Hematopoietic multipotent progenitor cell treated with erythropoietin and hydrocortisone succinate and interleukin-3 and kit ligand, for 8 days (in vitro differentiated cells): ENCODE measurements around the gene MAPKAP1.

ENCODE experiments used
- DNase-seq: peaks from one replicate; pipeline ENCODE4 v3.0.0-alpha.2; 2015

The MAPKAP1 gene

DNA sequence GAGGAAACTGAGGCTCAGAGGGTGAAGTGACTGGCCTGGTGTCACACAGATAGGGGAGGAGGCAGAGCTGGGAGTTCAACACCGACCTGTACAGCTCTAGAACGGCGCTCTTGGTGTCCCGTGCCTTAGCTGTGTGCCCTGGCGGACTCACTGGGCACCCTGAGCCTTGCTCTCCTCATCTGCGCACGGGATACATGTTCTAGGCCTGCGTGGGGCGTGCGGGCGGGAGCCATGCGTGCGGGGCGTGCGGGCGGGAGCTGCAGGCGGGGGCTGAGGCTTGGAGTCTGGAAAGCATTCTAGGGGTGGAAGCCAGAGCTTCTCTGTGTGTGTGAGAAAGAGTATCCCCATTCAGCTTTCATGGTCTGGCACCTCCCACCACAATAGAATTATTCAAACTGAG, 280.1 kb downstream of the MAPKAP1 start:
- no peak for DNase-seq

DNA sequence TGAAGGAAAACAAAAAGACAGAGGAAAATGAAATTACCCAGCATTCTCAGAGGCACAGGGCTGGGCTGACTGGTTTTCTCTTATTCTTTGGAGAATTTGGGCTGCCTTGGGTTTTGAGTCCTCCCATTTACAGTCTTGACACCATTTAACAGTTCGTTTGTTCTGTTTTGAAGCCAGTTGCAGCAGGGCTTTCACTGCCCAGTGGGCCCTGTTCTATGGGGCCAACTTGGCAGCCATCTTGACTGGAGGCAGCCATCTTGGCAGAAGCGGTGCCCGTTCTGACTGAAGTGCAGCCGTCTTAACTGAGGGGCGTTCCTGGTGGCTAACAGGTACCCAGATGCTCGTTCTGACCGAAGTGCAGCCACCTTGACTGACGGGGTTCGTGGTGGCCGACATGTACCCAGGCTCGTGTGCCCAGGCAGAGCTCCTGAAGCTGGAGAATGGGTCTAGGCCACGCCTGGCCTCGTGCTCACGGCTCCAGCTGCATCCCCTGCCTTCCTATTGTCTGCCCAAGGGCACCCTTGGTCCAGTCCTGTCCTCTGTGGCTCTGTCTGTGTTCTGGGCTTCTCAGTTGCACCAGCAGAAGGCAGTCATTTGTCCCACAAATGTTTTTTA, 281.0 kb downstream of the MAPKAP1 start:
- no peak for DNase-seq

DNA sequence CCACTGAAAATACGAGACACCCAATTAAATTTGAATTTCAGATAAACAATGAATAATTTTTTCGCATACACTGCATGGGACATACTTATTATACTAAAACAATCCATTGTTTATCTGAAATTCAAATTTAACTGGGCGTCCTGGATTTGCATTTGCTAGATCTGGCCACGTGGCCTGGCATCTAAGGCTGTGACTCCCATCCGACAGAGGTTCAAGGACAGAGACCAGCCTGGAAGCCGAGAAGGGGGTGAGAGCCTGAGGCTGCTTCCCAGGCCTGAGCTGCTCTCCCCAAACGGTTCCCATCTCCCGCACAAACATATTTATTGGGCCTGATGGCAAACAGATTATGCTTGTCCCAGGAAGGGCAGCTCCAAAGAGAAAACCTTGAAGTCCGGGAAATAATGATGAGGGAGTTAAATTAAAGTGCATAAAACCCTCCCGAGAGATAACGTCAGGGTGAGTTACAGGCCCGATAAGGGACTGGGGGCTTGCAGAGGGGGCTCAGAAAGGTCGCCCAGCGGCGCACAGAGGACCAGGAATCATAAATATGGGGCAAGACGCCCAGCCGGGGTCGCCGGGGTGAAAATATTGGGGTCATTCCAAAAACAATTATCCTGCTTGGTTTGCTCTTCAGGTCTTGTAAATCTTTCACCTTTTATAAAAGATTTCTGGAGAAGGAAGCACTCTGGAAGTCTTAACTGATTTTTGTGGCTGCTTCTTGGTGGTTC, 281.7 kb downstream of the MAPKAP1 start:
- no peak for DNase-seq

DNA sequence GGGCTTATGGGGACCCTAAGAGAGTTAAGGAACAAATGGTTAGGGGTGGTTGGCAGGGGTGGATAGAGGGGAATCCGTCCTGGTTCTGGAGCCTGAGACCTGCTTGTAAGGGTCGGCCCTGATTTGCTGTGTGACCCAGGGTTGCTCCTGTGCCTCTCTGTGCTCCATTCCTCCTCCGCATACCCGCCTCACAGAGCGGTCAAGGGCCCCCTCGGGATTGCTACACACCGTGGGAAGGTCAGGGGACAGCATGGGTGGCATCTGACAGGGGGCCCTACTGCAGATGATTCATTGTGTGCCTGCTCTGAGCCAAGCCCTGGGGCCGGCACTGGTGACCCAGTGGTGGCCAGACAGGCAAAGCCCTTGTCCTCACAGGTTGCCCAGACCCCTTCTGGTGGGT, 283.0 kb downstream of the MAPKAP1 start:
- no peak for DNase-seq

DNA sequence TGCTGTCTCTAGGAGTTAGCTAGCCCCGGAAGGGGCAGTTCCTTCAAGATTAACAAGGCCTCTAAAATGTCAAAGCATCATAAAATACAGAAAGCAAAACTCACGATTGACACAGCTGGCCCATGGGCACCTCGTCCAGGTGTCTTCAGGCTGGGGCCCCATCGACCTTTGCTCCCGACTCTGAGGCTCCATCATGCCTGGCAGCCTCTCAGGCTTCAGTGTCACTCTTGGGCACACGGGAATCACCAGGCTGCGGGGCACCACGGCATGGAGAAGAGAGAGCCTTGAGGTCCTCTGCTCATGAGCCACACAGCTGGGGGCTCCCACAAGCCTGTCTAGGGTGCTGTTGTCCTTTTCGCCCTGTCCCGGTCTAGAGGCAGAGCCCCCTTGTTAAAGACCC, 284.2 kb downstream of the MAPKAP1 start:
- no peak for DNase-seq

DNA sequence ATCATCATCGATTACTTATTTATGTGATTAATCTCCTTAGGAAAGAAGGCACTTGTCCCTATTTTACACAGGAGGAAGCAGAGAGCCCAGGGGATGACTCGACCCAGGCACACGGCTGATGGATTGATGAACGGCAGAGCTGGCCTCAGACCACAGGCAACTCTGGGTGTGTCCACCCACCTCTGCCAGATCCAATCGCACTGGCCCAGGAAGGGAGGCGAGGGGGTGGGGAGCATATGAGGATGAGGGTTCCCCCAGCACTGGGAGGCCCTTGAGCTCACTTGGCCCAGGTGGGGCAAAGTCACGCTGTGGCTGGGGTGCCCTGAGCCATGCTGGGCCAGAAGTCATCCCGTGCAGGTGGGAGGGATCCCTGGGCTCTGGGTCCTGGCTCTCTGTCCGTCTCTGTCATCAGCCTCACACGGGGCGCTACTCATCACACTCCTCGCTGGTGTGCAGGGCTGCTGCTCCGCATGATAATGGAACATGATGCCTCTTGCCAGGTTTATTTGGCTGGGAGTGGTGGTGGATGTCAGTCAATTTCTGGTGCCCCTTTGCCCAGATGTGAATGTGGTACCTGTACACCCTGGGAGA, 285.3 kb downstream of the MAPKAP1 start:
- DNase-seq, result no peak

DNA sequence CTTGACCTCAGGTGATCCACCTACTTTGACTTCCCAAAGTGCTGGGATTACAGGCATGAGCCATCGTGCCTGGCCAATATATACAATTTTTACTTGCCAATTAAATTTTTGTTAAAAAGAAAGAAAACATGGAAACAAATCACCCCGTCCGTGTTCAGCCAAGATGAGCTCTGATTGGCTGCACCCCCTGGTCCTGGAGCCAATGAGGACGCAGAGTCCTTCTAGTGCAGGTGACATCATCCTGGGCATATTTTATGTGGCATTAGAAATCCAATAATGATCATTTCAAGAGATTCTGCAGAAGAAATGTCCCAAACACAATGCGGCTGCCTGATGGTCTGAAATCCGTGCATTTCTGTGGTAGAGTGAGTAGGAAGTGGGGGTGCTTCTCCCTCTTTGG, 285.8 kb downstream of the MAPKAP1 start:
- DNase-seq, result no peak

DNA sequence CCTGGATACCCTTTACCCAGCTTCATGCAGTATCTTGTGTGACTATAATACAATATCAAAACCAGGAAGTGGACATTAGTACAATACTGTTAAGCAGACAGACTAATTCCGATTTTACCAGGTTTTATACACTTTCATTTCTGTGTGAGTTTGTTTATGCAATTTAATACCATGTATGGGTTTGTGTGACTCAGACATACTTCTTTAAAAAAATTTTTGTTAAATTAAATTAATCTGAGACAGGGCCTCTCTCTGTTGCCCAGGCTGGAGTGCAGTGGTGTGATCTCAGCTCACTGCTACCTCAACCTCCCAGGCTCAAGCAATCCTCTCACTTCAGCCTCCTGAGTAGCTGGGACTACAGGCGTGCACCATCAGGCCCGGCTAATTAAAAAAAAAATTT, 288.6 kb downstream of the MAPKAP1 start:
- DNase-seq, result no peak

DNA sequence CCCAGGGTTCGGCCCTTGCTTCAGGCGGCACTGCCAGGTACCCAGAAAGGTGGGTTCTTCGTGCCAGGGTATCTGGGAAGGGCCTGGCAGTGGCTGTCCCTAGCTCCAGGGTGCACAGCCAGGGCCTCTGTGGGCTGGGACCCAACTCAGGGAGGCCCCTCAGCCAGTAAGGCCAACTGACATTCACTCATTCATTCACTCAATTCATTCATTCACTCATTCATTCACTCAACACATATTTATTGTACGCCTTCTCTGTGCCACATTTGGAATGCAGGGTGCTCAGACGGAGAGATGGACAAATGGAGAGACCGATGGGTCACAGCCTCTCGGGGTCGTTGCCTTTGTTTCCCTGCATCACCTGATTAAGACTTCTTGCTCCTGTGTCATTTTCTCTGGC, 290.5 kb downstream of the MAPKAP1 start:
- DNase-seq, result no peak

DNA sequence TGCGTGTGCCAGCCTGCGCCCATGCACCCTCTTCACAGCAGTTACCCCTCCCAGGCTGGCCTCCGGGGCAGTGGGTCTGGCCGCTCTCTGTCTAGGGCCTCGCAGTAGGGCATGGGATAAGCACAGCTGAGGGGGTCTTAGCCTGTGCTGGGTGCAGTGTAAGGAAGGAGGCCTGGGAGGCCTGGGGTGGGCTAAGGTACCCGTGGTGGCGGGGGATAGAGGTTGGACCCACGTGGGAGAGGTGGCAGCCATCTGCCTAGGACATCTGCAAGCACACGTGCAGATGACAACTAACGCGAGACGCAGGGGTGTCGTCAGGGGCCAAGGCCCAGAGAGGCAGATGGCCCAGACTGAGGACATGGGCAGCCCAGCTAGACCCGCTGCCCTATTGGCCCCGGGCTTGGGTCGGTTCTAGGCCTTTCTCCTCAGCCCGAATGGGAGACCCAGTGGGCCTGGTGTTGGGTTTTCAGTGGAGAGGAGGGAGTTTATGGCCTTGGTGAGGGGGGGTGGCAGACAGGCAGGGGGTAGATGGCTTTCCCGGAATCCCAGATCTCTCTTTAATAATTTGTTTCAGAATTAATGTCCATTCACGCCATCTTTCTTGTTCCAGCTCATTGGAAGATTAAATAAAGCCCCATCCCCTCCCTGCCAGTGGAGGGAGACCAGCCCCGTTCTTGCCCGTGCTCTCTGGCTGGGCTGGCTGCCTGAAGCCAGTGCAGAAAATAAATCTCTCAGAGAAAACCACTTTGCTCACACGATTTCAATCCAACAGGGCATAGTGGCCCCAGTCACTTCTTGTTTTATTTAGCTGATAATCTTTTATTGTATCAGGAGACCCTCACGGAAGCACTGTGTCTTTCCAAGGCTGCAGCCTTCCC, 291.2 kb downstream of the MAPKAP1 start:
- DNase-seq, result no peak

DNA sequence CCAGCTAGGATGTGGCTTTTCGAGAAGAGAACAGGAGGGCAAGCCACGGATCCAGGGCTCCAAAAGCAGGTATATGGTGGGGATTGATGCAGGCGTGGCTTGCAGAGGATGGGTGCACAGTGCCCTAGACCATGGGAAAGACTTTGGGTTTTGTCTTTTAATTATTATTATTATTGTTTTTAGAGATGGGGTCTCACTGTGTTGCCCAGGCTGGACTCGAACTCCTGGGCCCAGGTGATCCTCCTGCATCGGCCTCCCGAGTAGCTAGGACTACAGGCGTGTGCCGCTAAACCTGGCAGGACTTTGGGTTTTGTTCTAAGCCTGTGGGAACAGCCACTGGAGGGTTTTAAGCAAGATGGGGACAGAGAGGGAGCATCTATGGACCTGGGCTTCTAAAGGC, 293.4 kb downstream of the MAPKAP1 start:
- DNase-seq, result no peak

DNA sequence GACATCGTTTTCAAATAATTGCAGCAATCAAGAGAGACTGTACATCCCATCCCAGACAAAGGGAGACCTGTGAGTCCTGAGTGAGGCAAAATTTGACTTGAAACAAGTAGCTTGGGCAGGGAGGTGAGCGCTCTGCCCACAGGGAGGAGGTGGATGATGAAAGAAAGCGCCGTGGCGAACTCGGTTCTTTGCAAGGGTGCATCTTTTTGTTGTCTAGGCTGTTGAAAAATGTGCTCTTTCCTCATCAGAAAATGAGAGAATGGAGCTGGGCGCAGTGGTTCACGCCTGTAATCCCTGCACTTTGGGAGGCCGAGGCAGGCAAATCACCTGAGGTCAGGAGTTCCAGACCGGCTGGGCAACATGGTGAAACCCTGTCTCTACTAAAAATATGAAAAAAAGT, 294.8 kb downstream of the MAPKAP1 start:
- no peak for DNase-seq

DNA sequence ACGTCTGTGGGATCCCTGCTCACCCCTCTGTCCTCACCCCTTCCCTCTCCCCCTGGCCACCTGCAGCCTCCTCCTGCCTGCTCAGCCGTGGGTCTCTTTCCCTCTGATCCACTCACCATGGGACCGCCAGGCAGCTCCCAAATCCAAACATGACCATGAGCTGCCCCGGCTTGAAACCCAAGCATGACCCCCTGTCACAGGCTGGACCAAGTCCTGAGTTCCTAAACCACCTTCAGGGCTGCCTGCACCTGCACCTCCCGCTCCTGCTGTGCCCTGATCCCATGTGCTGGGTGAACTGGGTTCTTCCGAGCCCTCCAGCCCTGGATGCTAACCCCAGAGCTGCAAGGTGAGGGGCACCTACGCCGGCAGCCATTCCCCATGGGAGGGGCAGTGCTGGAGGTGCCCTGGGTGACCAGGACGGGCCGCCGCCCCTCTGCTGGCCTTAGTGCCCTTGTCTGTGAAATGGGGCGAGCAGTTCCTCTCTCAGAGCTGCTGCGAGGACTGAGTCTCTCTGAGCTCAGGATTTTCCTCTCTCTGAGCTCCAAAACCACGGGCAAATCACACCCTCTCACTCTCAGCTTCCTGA, 295.7 kb downstream of the MAPKAP1 start:
- no peak for DNase-seq

DNA sequence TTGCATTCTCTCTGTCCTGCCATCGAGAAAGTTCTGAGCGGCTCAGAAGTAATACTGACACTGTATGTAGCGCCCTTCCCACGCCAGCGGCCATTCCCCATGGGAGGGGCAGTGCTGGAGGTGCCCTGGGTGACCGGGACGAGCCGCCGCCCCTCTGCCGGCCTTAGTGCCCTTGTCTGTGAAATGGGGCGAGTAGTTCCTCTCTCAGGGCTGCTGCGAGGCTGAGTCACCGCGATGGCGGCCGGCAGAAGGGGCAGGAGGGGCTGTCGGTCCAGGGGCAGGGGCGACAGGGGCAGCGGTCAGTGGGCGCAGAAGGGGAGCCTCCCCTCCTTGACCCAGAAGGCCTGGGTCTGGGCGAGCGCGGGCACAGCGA, 296.5 kb downstream of the MAPKAP1 start:
- no peak for DNase-seq

DNA sequence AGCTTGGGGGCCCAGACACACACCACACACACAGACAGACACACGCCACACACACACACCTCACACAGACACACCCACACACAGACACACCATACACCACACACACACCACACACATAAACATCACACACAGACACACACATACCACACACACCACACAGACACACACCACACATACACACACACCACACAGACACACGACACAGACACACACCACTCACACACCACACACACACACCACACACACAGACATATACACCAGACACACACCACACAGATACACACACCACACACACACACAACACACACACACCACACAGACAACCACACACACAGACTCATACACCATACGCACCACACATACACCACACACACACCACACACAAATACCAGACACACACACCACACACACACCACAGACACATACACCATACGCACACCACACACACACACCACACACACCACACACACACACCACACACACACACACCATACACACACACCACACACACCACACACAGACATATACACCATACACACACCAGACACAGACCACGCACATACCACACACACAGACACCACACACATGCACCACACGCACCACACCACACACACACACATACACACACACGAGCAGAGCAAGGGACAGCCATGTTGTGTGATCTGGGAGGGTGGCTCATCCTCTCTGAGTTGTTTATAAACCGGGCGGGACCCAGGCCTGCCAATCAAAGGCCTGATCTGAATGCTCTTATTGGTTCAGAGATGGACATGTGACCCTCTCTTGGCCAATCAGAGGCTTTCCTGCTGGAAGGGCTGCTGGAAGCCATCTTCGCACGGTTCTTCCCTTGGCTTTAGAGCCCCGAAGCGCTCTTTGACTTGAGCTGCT, 297.1 kb downstream of the MAPKAP1 start:
- peak; percentile 73 for DNase-seq

DNA sequence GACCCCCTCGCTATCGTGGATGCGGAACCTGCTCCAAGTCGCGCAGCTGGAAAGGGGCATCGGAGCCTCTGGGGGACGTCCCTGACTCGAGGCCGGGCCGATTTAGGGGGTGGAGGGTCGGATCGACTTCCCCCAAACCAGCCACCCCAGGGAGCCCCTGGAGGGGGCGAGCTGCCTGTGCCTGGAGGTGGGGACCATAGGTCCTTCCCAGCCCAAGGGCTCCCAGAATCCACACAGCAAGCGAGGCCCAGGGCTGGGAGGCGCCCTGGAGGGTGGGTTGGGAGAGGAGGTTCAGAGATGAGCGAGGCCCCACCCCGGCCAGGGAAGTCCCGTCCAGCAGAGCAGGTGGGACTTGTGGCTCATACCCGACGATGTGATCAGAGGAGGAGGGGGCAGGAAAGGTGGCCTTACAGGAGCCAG, 297.8 kb downstream of the MAPKAP1 start:
- peak; percentile 7 for DNase-seq

DNA sequence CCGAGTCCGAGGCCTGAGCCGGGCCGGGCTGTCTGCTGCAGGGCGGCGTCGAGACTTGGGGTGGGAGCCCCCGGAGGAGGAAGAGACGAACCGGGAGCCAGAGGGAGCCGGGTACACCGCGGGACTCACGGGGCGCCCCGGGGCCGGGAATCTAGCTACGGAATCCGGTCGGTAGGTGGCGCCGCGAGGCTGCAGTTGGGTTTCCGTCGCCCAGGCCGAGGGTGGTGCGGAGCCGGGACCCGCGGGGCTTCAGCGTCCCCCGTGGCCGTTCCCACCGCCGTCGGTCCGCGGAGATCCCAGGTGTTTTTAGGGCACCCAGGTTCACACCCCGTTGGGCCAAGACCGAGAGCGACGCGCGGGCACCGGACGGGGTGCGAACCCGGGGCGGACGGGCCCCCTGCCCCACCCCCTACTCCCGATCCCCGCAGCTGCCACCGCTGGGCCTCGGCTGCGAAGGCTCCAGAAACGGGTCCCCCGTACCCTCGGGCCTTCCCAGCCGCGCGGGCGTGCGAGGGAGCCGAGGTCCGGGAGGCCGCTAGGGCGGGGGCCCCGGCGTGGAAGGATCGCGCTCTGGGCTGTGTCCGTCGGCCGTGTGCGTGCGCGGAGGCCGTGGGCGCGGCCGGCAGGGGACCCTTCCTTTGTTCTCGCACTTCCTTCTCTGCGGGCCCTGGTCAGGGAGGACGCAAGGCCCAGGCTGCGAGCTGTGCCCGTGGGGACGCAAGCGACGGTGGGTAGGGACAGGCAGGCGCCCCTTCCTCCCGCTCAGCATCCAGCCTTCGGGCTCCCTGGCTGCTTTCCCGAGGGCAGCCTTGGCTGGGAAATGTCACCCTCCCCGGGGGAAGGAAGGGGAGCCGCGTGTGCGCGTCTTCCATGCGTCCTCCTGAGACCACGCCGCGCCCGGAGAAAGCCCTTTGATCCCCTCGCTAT, 298.8 kb downstream of the MAPKAP1 start:
- peak; percentile 58 for DNase-seq

DNA sequence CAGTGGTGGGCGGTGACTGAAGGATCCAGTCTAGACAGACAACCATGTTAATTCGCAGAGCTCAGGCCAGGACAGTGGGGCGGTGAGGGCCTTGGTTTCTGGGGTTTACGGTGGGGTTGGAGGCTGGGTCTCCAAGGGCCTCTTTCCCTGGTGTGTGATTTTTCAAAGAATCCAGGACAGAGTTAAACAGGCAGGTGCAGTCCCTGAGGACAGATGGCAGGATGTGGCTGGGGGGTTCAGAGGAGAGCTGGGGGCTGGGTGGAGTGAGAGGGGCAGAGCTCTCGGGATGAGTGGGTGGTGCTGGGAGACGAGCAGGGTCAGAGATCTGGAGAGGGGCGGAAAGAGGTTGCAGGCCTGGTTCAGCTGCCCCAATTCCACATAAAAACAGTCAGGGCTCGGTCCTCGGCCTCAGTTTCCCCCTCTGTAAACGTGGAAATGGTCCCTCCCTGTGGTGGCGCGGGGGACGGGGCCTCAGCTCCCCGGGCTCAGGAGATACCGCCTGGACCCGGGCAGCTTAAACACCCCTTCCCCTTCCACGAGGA, 299.5 kb downstream of the MAPKAP1 start:
- DNase-seq, result no peak

DNA sequence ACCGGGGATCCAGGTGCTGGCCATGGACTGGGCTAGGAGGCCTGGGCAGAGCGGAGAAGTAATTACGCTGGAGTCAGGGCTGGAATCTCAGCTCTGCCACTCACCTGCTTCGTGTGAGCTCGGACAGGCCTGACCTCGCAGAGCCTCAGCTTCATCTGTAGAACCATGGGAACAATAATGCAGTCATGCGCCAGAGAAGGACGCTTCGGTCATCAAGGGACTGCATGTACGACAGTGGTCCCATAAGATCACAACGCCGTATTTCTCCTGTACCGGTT, 300.3 kb downstream of the MAPKAP1 start:
- DNase-seq, result no peak

DNA sequence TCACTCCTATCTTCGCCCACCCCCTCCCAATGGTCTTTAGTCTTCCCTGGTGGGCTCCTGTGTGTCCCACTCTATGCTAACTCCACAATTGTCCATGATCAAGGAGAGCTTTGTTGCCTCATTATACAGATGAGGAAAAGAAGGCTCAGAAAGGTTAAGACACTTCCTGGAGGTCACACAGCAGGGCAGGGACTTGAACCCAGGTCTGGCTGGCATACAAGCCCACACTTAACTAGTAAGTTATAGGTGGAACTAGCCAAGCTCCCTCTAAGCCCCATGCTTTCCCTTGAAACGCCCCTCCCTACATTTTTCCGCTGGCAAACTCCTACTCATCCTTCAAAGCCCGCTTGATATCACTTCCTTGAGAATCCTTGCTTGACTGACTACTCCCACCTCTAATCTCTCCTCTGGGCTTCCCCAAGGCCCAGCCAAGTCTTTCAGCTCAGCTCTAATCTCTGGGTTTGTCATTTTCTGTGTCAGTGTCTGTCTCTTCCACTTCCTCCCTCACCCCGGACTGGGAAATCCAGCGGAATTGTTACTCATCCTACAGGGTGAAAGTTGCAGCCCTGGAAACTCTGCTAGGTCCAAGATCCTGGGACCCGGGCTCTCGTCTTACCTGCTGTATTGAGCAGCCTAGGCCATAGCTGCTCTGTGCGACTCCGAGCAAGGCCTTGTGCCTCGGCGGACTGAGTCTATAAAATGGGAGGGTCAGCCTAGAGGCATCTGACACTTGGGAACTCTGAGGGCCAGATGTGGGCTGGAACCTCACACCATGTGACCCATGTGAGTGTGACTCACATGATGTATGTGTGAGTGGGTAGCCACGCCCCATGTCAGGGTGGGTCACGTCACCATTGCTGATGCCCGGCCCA, 300.8 kb downstream of the MAPKAP1 start:
- DNase-seq, result peak; percentile 10
